Transverse colon (tissue), 3 donors: Measurements from ENCODE around the gene MRPL23.

Source experiments
- POLR2A ChIP-seq: fragments of 450-650 bp; IDR thresholded peaks from one replicate; pipeline ENCODE4 v1.6.1; 2016; ENCODE audit warnings: antibody characterized with exemption, mild to moderate bottlenecking, moderate library complexity
- TF ChIP-seq, protein P1 (sequence below), 5 experiments: fragments of 200-600 bp in 3 of 5; fragments of 450-650 bp in 2 of 5; sonication (generic) in 3 of 5; IDR thresholded peaks; 1 replicate in 2 of 5; 2 replicates in 3 of 5; pipeline ENCODE4 v1.5.1; 2016 to 2017; ENCODE audit warnings: antibody characterized with exemption in 5 of 5, inconsistent platforms in 3 of 5, mild to moderate bottlenecking in 2 of 5, moderate library complexity in 1 of 5

DNA sequence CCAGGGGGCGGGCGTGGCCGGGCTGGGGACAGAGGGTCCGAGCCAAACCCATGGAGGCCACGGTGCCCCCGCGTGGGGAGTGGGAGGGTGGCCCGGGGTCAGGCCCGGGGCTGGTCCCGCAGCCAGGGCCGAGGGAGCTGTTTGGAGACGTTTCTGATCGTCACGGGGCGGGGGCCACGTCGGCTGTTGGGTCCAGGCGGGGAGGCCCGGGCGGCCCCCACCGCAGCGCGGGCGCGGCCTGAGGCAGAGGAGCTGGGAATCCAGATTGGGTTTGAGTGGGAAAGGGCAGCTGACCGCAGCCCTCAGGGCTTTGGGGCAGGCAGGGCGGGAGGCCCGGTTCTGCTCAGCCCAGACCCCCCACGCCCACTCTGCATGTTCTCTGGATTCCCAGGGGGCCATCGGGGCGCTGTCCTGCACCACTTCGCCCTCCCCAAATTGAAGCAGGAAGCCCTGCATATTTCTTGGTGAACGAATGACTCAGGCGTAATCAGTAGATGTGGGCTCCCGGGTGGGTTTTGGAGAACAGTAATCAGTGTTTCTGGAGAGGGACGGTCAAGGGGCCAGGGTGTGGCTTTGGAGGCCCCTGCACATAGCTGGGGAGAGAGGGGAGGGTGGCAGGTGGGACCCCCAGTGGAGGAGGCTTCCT lies 583 bp downstream of the MRPL23 start:
- TF ChIP-seq, protein P1, sequence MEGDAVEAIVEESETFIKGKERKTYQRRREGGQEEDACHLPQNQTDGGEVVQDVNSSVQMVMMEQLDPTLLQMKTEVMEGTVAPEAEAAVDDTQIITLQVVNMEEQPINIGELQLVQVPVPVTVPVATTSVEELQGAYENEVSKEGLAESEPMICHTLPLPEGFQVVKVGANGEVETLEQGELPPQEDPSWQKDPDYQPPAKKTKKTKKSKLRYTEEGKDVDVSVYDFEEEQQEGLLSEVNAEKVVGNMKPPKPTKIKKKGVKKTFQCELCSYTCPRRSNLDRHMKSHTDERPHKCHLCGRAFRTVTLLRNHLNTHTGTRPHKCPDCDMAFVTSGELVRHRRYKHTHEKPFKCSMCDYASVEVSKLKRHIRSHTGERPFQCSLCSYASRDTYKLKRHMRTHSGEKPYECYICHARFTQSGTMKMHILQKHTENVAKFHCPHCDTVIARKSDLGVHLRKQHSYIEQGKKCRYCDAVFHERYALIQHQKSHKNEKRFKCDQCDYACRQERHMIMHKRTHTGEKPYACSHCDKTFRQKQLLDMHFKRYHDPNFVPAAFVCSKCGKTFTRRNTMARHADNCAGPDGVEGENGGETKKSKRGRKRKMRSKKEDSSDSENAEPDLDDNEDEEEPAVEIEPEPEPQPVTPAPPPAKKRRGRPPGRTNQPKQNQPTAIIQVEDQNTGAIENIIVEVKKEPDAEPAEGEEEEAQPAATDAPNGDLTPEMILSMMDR (IDR thresholded peaks at IDR 0.05) = no peak
- TF ChIP-seq POLR2A = no peak
